Measurements from ENCODE around the gene MYO1A.

- no peak for TF ChIP-seq CTCF (IDR thresholded peaks at IDR 0.05; ENCODE audit: low read depth, low read length)
- TF ChIP-seq EZH2phosphoT487 (IDR thresholded peaks at IDR 0.05; ENCODE audit: low read depth): no peak
These were observed 30.9 kb upstream of the MYO1A start for GRCh38 chr12:57080855-57081254.
